Measurements from ENCODE around the gene OPCML.

DNA sequence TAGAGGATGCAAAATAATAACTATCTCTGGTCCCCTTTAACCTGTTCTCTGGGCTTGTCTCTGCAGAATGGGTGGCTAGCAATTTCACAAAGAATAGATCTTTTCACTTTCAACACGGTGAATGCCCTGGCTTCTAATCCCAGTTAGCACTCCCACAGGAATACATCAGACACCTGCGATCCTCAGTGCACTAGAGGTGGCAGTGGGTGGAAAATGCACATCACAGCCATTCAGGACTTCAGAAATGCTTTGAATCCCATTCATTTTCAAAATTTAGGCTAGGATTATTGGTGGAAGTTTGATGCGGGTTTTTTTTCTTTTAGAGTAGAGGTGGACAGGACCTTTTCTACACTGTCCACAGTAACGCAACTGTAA is 55.1 kb downstream of the OPCML start:
- TF ChIP-seq, protein P1, sequence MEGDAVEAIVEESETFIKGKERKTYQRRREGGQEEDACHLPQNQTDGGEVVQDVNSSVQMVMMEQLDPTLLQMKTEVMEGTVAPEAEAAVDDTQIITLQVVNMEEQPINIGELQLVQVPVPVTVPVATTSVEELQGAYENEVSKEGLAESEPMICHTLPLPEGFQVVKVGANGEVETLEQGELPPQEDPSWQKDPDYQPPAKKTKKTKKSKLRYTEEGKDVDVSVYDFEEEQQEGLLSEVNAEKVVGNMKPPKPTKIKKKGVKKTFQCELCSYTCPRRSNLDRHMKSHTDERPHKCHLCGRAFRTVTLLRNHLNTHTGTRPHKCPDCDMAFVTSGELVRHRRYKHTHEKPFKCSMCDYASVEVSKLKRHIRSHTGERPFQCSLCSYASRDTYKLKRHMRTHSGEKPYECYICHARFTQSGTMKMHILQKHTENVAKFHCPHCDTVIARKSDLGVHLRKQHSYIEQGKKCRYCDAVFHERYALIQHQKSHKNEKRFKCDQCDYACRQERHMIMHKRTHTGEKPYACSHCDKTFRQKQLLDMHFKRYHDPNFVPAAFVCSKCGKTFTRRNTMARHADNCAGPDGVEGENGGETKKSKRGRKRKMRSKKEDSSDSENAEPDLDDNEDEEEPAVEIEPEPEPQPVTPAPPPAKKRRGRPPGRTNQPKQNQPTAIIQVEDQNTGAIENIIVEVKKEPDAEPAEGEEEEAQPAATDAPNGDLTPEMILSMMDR (conservative IDR thresholded peaks at IDR 0.05; ENCODE audit: low read depth, low read length): no peak
- no peak for TF ChIP-seq EZH2 (IDR thresholded peaks at IDR 0.05; ENCODE audit: borderline replicate concordance, low read depth, low read length, poor library complexity, severe bottlenecking)

Measured in A673 (cell line).